GM19467 (cell line): Measurements from ENCODE around the gene LUZP4.
"Not testable (repeated sequence)": the region's sequence is repeated elsewhere in the genome, so short reads cannot be mapped to it uniquely, and the experiment has no call there.

ENCODE experiments used
- ATAC-seq: cut with Tn5 transposase; IDR thresholded peaks from one replicate; pipeline ENCODE4 v1.9.1; 2021; ENCODE audit warnings: mild to moderate bottlenecking, moderate library complexity; ENCODE audit not compliant: unreplicated experiment

Gene LUZP4

GRCh38 chrX:115333446-115333845 is 43.9 kb downstream of the LUZP4 start:
- ATAC-seq = no peak

GRCh38 chrX:115337491-115338144 is 48.1 kb downstream of the LUZP4 start:
- no peak for ATAC-seq

- no peak for ATAC-seq
Measured at GRCh38 chrX:115339441-115340025, 50.0 kb downstream of the LUZP4 start.

- no peak for ATAC-seq
Measured at GRCh38 chrX:115341421-115341820, 51.9 kb downstream of the LUZP4 start.

- no peak for ATAC-seq
Measured at GRCh38 chrX:115344885-115345614, 55.5 kb downstream of the LUZP4 start.

- ATAC-seq = no peak
Measured at GRCh38 chrX:115345615-115346014, 56.1 kb downstream of the LUZP4 start.

- not testable (repeated sequence) for ATAC-seq
Measured at GRCh38 chrX:115346738-115347137, 57.2 kb downstream of the LUZP4 start.

- ATAC-seq = no peak
Measured at GRCh38 chrX:115348446-115349225, 59.1 kb downstream of the LUZP4 start.

- no peak for ATAC-seq
Measured at GRCh38 chrX:115350711-115351381, 61.3 kb downstream of the LUZP4 start.

- no peak for ATAC-seq
Measured at GRCh38 chrX:115356369-115356768, 66.9 kb downstream of the LUZP4 start.
